HCT116 (cell line): Measurements from ENCODE around the gene OR2K2. TPM values are rescaled to one million over a fixed set of nuclear protein-coding genes. Genes with fewer than 3 reads are reported as not detected.

Source experiments
- ATAC-seq: fragments of 200-7000 bp; cut with Tn5 transposase; 2 replicates; pipeline ENCODE4 v1.9.1; 2020; ENCODE audit warnings: mild to moderate bottlenecking, moderate library complexity
- BruUV-seq: library from RNA; stranded (reverse); fragments of 400-500 nt; replicated peaks from 2 replicates; lab custom pipeline; 2021; lab: Mats Ljungman, UMichigan
- CTCF ChIA-PET: fragments of 300-600 bp; sonication (Branson Sonifier 250); formaldehyde crosslinking; loops from one replicate; lab custom pipeline; 2021; ENCODE audit warnings: antibody characterized with exemption; lab: Charles Lee
- POLR2A ChIA-PET: fragments of 300-600, 350-600 bp; sonication (Branson Sonifier 250); formaldehyde crosslinking; loops from one replicate; lab custom pipeline; 2021; ENCODE audit warnings: antibody characterized with exemption; lab: Charles Lee
- RAD21 ChIA-PET, 2 experiments: fragments of 300-600 bp; sonication (Branson Sonifier 250); formaldehyde crosslinking; loops; one replicate each; lab custom pipeline; 2023; ENCODE audit warnings: low total read pairs in 2 of 2; ENCODE audit not compliant: uncharacterized antibody in 2 of 2, unreplicated experiment in 2 of 2, low non-redundant PET in 1 of 2; lab: Charles Lee
- DNase-seq: peaks from one replicate; pipeline ENCODE4 v3.0.0-alpha.2; 2010; ENCODE audit warnings: low read depth, low spot score
- H2AFZ ChIP-seq: fragments of 200-600 bp; shearing (Covaris generic), sonication (generic); 2 replicates; pipeline ENCODE4 v1.6.1; 2017; ENCODE audit warnings: low read depth, mixed run types, mixed read lengths, antibody characterized with exemption, low read length; ENCODE audit not compliant: poor library complexity, severe bottlenecking
- H3K27ac ChIP-seq: 2 replicates; pipeline ENCODE4 v1.5.1; 2012; ENCODE audit warnings: low read depth, low read length
- H3K27me3 ChIP-seq: fragments of 200-600 bp; sonication (generic); 2 replicates; pipeline ENCODE4 v1.6.1; 2016; ENCODE audit warnings: mixed run types, low read length, mixed read lengths; ENCODE audit not compliant: insufficient read depth
- H3K36me3 ChIP-seq, 2 experiments: fragments of 200-500 bp in 1 of 2; fragments of 200-600 bp in 1 of 2; sonication (Bioruptor generic) in 1 of 2; sonication (generic) in 1 of 2; 2 replicates each; pipeline versions ENCODE4 v1.5.1 to v1.6.1; 2014 to 2016; ENCODE audit warnings: low read length in 2 of 2, inconsistent platforms in 1 of 2, mixed read lengths in 1 of 2, mixed run types in 1 of 2; ENCODE audit not compliant: insufficient read depth in 2 of 2, control insufficient read depth in 1 of 2
- H3K4me1 ChIP-seq, 2 experiments: fragments of 200-600 bp in 1 of 2; sonication (generic) in 1 of 2; 2 replicates each; pipeline versions ENCODE4 v1.5.1 to v1.6.1; 2012 to 2017; ENCODE audit warnings: low read length in 2 of 2, inconsistent platforms in 1 of 2, mild to moderate bottlenecking in 1 of 2, mixed read lengths in 1 of 2, mixed run types in 1 of 2, moderate library complexity in 1 of 2; ENCODE audit not compliant: insufficient read depth in 2 of 2, control insufficient read depth in 1 of 2
- H3K4me2 ChIP-seq: fragments of 200-600 bp; sonication (generic); 2 replicates; pipeline ENCODE4 v1.6.1; 2017; ENCODE audit warnings: mixed run types, low read length, mixed read lengths
- H3K4me3 ChIP-seq, 2 experiments: fragments of 200-600 bp in 1 of 2; sonication (generic) in 1 of 2; replicated peaks in 1 of 2; 2 replicates each; pipeline ENCODE4 v1.5.1; 2011 to 2016; ENCODE audit warnings: low read length in 2 of 2, control low read depth in 1 of 2, low read depth in 1 of 2, mild to moderate bottlenecking in 1 of 2, mixed read lengths in 1 of 2, mixed run types in 1 of 2
- H3K79me2 ChIP-seq: fragments of 200-600 bp; sonication (generic); 2 replicates; pipeline ENCODE4 v1.6.1; 2017; ENCODE audit warnings: mild to moderate bottlenecking, mixed run types, low read length, moderate library complexity, mixed read lengths; ENCODE audit not compliant: insufficient read depth
- H3K9ac ChIP-seq: fragments of 200-600 bp; sonication (generic); 2 replicates; pipeline ENCODE4 v1.6.1; 2016; ENCODE audit warnings: low read length, mixed read lengths
- H3K9me2 ChIP-seq: fragments of 200-600 bp; sonication (generic), shearing (Covaris generic); 2 replicates; pipeline ENCODE4 v1.6.1; 2017; ENCODE audit warnings: mixed run types, mild to moderate bottlenecking, moderate library complexity; ENCODE audit not compliant: insufficient read depth
- H3K9me3 ChIP-seq, 2 experiments: fragments of 200-500 bp in 1 of 2; fragments of 200-600 bp in 1 of 2; sonication (Bioruptor generic) in 1 of 2; sonication (generic) in 1 of 2; 2 replicates each; pipeline ENCODE4 v1.6.1; 2014 to 2017; ENCODE audit warnings: low read length in 2 of 2, mixed read lengths in 2 of 2, inconsistent platforms in 1 of 2, low read depth in 1 of 2, mild to moderate bottlenecking in 1 of 2, mixed run types in 1 of 2, moderate library complexity in 1 of 2; ENCODE audit not compliant: control insufficient read depth in 1 of 2, insufficient read depth in 1 of 2
- H4K20me1 ChIP-seq: fragments of 200-600 bp; sonication (generic), shearing (Covaris generic); 2 replicates; pipeline ENCODE4 v1.6.1; 2017; ENCODE audit warnings: mixed run types, mild to moderate bottlenecking, moderate library complexity; ENCODE audit not compliant: insufficient read depth
- ATF3 ChIP-seq: IDR thresholded peaks from 2 replicates; pipeline ENCODE4 v1.6.1; 2012
- CBX3 ChIP-seq: IDR thresholded peaks from 2 replicates; pipeline ENCODE4 v1.6.1; 2012; ENCODE audit warnings: low read depth
- CEBPB ChIP-seq: IDR thresholded peaks from 2 replicates; pipeline ENCODE4 v1.6.1; 2012; ENCODE audit warnings: low read depth
- ELF1 ChIP-seq: IDR thresholded peaks from 2 replicates; pipeline ENCODE4 v1.6.1; 2012; ENCODE audit warnings: low read depth, borderline replicate concordance
- MAX ChIP-seq: IDR thresholded peaks from 2 replicates; pipeline ENCODE4 v1.6.1; 2012
- POLR2A ChIP-seq: IDR thresholded peaks from 2 replicates; pipeline ENCODE4 v1.7.0; 2011; ENCODE audit warnings: borderline replicate concordance; ENCODE audit not compliant: insufficient read depth, insufficient read length; ENCODE audit errors: extremely low read depth
- POLR2AphosphoS5 ChIP-seq: IDR thresholded peaks from 2 replicates; pipeline ENCODE4 v1.6.1; 2011; ENCODE audit warnings: mild to moderate bottlenecking, low read depth, low read length, moderate library complexity
- SP1 ChIP-seq: IDR thresholded peaks from 2 replicates; pipeline ENCODE4 v1.6.1; 2012; ENCODE audit warnings: low read depth
- YY1 ChIP-seq: IDR thresholded peaks from 2 replicates; pipeline ENCODE4 v1.6.1; 2011; ENCODE audit warnings: low read length, low read depth, moderate library complexity, mild to moderate bottlenecking; ENCODE audit not compliant: insufficient replicate concordance; ENCODE audit errors: extremely low read depth
- ZNF274 ChIP-seq: fragments of 200-500 bp; sonication (Bioruptor generic); IDR thresholded peaks from 2 replicates; pipeline ENCODE4 v1.6.1; 2014; ENCODE audit warnings: mild to moderate bottlenecking, low read depth, low read length, inconsistent platforms
- intact Hi-C: fragments of 100-400 bp; cut with micrococcal nuclease; formaldehyde crosslinking; loops from 2 replicates; pipeline ENCODE4 v1.10.0; 2022
- total RNA-seq: library from RNA; stranded (reverse); gene quantifications from one replicate; pipeline ENCODE4 v1.2.1, GENCODE V29; 2021; ENCODE audit not compliant: unreplicated experiment

OR2K2 gene
- total RNA-seq, 1 experiment from 2014 or later: not detected

GRCh38 chr9:111362526-111362925, 32.5 kb upstream of the OR2K2 start:
- peaks cover 0 to 2% of the 10 kb centered on the region in 2 experiments; a peak in 2 of 4 replicates for H3K4me1 ChIP-seq
- ATAC-seq: no peak
- no peaks in the 10 kb centered on the region for H3K9me2 ChIP-seq
- H3K27me3 ChIP-seq: no peaks in the 10 kb centered on the region
- no TSS peak for BruUV-seq
- no peak overlapping the region for H3K27ac ChIP-seq
- ChIA-PET RAD21 (no interaction called here), POLR2A (no interaction called here), CTCF (no interaction called here)
- H3K9ac ChIP-seq: no peak overlapping the region
- no peak overlapping the region for H3K4me2 ChIP-seq
- H3K4me3 ChIP-seq: no peak overlapping the region
- no peaks in the 10 kb centered on the region for H3K9me3 ChIP-seq
- no peak overlapping the region for H2AFZ ChIP-seq
- no peaks in the 10 kb centered on the region for H4K20me1 ChIP-seq
- DNase-seq: no peak
- intact Hi-C loops: no loop called here
- peaks cover 9 to 27% of the 10 kb centered on the region in 2 experiments; a peak in 3 of 4 replicates for H3K36me3 ChIP-seq
- no peaks in the 10 kb centered on the region for H3K79me2 ChIP-seq
- TF ChIP-seq POLR2AphosphoS5: no peak
- no peak for TF ChIP-seq ATF3
- TF ChIP-seq SP1: no peak
- TF ChIP-seq CEBPB: no peak
- no peak for TF ChIP-seq MAX
- no peak for TF ChIP-seq ZNF274
- no peak for TF ChIP-seq CBX3
- TF ChIP-seq POLR2A: no peak
- TF ChIP-seq YY1: no peak

GRCh38 chr9:111360881-111361280, 30.9 kb upstream of the OR2K2 start:
- ChIA-PET POLR2A (no interaction called here), CTCF (no interaction called here), RAD21 (no interaction called here)
- no peak overlapping the region for H3K9ac ChIP-seq
- H3K4me3 ChIP-seq: no peak overlapping the region
- H2AFZ ChIP-seq: no peak overlapping the region
- no peaks in the 10 kb centered on the region for H3K27me3 ChIP-seq
- H4K20me1 ChIP-seq: no peaks in the 10 kb centered on the region
- H3K9me3 ChIP-seq: no peaks in the 10 kb centered on the region
- H3K4me2 ChIP-seq: no peak overlapping the region
- H3K27ac ChIP-seq: no peak overlapping the region
- no peaks in the 10 kb centered on the region for H3K9me2 ChIP-seq
- H3K4me1 ChIP-seq: peaks cover 11 to 16% of the 10 kb centered on the region in 2 experiments; a peak in 3 of 4 replicates
- H3K79me2 ChIP-seq: no peaks in the 10 kb centered on the region
- H3K36me3 ChIP-seq: peaks cover 5 to 25% of the 10 kb centered on the region in 2 experiments; a peak in 3 of 4 replicates
- no TSS peak for BruUV-seq
- TF ChIP-seq ELF1: no peak
- TF ChIP-seq, all 23 proteins: peak for 0
- no peak for ATAC-seq
- no peak for DNase-seq
- intact Hi-C loops: no loop called here
